Brain microvascular endothelial cell (primary cell): Measurements from ENCODE around the gene IGSF23.

Experiments
- DNase-seq: peaks from one replicate; pipeline ENCODE4 v3.0.0-alpha.2; 2020
- H3K27ac ChIP-seq: fragments of 250-450 bp; sonication (Bioruptor Pico); 2 replicates; pipeline ENCODE4 v1.5.1; 2020; ENCODE audit warnings: mild to moderate bottlenecking, moderate library complexity
- H3K27me3 ChIP-seq: fragments of 250-450 bp; sonication (Bioruptor Pico); replicated peaks from 2 replicates; pipeline ENCODE4 v1.5.1; 2020; ENCODE audit warnings: mild to moderate bottlenecking
- H3K36me3 ChIP-seq: fragments of 250-450 bp; sonication (Bioruptor Pico); replicated peaks from 2 replicates; pipeline ENCODE4 v1.5.1; 2020; ENCODE audit warnings: mild to moderate bottlenecking
- H3K4me3 ChIP-seq: 2 replicates; pipeline ENCODE4 v1.5.1; 2011; ENCODE audit warnings: low read depth, mild to moderate bottlenecking, control low read depth, low read length, moderate library complexity
- CTCF ChIP-seq: IDR thresholded peaks from 2 replicates; pipeline ENCODE4 v1.5.1; 2011; ENCODE audit warnings: low read depth, mild to moderate bottlenecking, moderate library complexity, low read length, control low read depth, inconsistent platforms; ENCODE audit errors: missing control alignments
- in situ Hi-C: cut with HindIII; loops from 2 replicates; pipeline ENCODE4 v1.10.0; 2017; ENCODE audit warnings: low sequenced_read_pairs, low pct_ligation_motif_present

Gene IGSF23

GRCh38 chr19:44613295-44614178 is at the start of gene IGSF23:
IGSF23 (plus strand) TSS chr19:44613563; CDS start chr19:44613646, 83 bp downstream.
- no peak for DNase-seq
- TF ChIP-seq CTCF = no peak
- H3K4me3 ChIP-seq = no peak within 1 kb of the TSS
- no peak within 1 kb of the TSS for H3K27ac ChIP-seq
- no peaks in the 10 kb centered on the region for H3K36me3 ChIP-seq
- H3K27me3 ChIP-seq = no peaks in the 10 kb centered on the region
- in situ Hi-C loops = no loop called here

- H3K36me3 ChIP-seq = no peaks in the 10 kb centered on the region
- in situ Hi-C loops = no loop called here
- no peak for TF ChIP-seq CTCF
- H3K4me3 ChIP-seq = no peak overlapping the region
- no peak overlapping the region for H3K27ac ChIP-seq
- no peak for DNase-seq
- H3K27me3 ChIP-seq = no peaks in the 10 kb centered on the region
Measured at GRCh38 chr19:44566984-44567383, 46.4 kb upstream of the IGSF23 start.

GRCh38 chr19:44567745-44568144 is 45.6 kb upstream of the IGSF23 start:
- Histone ChIP-seq H3K4me3 (no peak overlapping the region), H3K36me3 (no peaks in the 10 kb centered on the region), H3K27me3 (no peaks in the 10 kb centered on the region), H3K27ac (no peak overlapping the region)
- in situ Hi-C loops = no loop called here
- no peak for TF ChIP-seq CTCF
- DNase-seq = no peak

- no peak for DNase-seq
- in situ Hi-C loops = no loop called here
- Histone ChIP-seq H3K27ac (no peak overlapping the region), H3K27me3 (no peaks in the 10 kb centered on the region), H3K4me3 (no peak overlapping the region), H3K36me3 (no peaks in the 10 kb centered on the region)
- no peak for TF ChIP-seq CTCF
Measured at GRCh38 chr19:44570603-44570983, 42.8 kb upstream of the IGSF23 start.

GRCh38 chr19:44570984-44571684 is 42.2 kb upstream of the IGSF23 start:
- peak; percentile 78 for TF ChIP-seq CTCF
- DNase-seq = peak; percentile 87
- Histone ChIP-seq H3K27me3 (no peaks in the 10 kb centered on the region), H3K36me3 (no peaks in the 10 kb centered on the region), H3K4me3 (no peak overlapping the region), H3K27ac (no peak overlapping the region)
- in situ Hi-C loops = no loop called here
